ENCODE measurements around the gene DDX1.
"Not testable (repeated sequence)": the region's sequence is repeated elsewhere in the genome, so short reads cannot be mapped to it uniquely, and the experiment has no call there.

GRCh38 chr2:15680132-15680531, 88.5 kb downstream of the DDX1 start:
- not testable (repeated sequence) for TF ChIP-seq EZH2 (IDR thresholded peaks at IDR 0.05; ENCODE audit: insufficient read depth, poor library complexity, severe bottlenecking); EZH2phosphoT487 (IDR thresholded peaks at IDR 0.05; ENCODE audit: insufficient read depth, low read depth)

Data from GM23248 (cell line).